Thyroid gland (tissue), 4 donors: Measurements from ENCODE around the gene ATMIN. TPM values are rescaled to one million over a fixed set of nuclear protein-coding genes. Genes with fewer than 3 reads are reported as not detected.

Source experiments
- DNase-seq, 2 donors: peaks; one replicate each; pipeline ENCODE4 v3.0.0-alpha.2; 2019
- H3K27ac ChIP-seq, 3 donors: fragments of 200-600 bp; sonication (generic); 1 replicate in 2 of 3; 2 replicates in 1 of 3; pipeline ENCODE4 v1.5.1; 2016 to 2019; ENCODE audit warnings: mild to moderate bottlenecking in 1 of 3, moderate library complexity in 1 of 3
- H3K27me3 ChIP-seq: fragments of 200-600 bp; sonication (generic); one replicate; pipeline ENCODE4 v1.5.1; 2019
- H3K36me3 ChIP-seq, 2 donors: fragments of 200-600 bp; sonication (generic); one replicate each; pipeline ENCODE4 v1.5.1; 2016 to 2019
- H3K4me1 ChIP-seq, 2 donors: fragments of 200-600 bp; sonication (generic); one replicate each; pipeline ENCODE4 v1.5.1; 2017 to 2019
- H3K4me3 ChIP-seq, 3 donors: fragments of 200-600 bp; sonication (generic); replicated peaks in 1 of 3; 1 replicate in 2 of 3; 2 replicates in 1 of 3; pipeline ENCODE4 v1.5.1; 2016; ENCODE audit warnings: mild to moderate bottlenecking in 1 of 3
- H3K9me3 ChIP-seq: fragments of 200-600 bp; sonication (generic); one replicate; pipeline ENCODE4 v1.5.1; 2017
- POLR2A ChIP-seq, 2 donors: fragments of 450-650 bp; IDR thresholded peaks; one replicate each; pipeline ENCODE4 v1.6.1; 2017; ENCODE audit warnings: antibody characterized with exemption in 2 of 2, mild to moderate bottlenecking in 2 of 2, moderate library complexity in 1 of 2
- WGBS, 2 donors: methylation state at CpG; one replicate each; pipeline ENCODE4 v1.1.5; 2017; 5-methylcytosine and 5-hydroxymethylcytosine counted together
- intact Hi-C: fragments of 100-400 bp; cut with DNase I; formaldehyde crosslinking; loops from one replicate; pipeline ENCODE4 v1.15.1; 2023
- total RNA-seq, 4 donors: library from RNA; depleted of rRNA; stranded (reverse); fragments of >200 nt; gene quantifications; one replicate each; pipeline ENCODE4 v1.2.3, GENCODE V29; 2016
- TF ChIP-seq, protein P1 (sequence below), 6 experiments: fragments of 200-600 bp in 3 of 6; fragments of 450-650 bp in 3 of 6; sonication (generic) in 3 of 6; IDR thresholded peaks; one replicate each; pipeline ENCODE4 v1.5.1; 2016 to 2019; ENCODE audit warnings: antibody characterized with exemption in 6 of 6, mild to moderate bottlenecking in 2 of 6, inconsistent platforms in 1 of 6, moderate library complexity in 1 of 6

Gene ATMIN, protein sequence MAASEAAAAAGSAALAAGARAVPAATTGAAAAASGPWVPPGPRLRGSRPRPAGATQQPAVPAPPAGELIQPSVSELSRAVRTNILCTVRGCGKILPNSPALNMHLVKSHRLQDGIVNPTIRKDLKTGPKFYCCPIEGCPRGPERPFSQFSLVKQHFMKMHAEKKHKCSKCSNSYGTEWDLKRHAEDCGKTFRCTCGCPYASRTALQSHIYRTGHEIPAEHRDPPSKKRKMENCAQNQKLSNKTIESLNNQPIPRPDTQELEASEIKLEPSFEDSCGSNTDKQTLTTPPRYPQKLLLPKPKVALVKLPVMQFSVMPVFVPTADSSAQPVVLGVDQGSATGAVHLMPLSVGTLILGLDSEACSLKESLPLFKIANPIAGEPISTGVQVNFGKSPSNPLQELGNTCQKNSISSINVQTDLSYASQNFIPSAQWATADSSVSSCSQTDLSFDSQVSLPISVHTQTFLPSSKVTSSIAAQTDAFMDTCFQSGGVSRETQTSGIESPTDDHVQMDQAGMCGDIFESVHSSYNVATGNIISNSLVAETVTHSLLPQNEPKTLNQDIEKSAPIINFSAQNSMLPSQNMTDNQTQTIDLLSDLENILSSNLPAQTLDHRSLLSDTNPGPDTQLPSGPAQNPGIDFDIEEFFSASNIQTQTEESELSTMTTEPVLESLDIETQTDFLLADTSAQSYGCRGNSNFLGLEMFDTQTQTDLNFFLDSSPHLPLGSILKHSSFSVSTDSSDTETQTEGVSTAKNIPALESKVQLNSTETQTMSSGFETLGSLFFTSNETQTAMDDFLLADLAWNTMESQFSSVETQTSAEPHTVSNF
- 10 to 100 TPM; 49.2 to 57.6 (median 53.3) TPM for total RNA-seq

DNA sequence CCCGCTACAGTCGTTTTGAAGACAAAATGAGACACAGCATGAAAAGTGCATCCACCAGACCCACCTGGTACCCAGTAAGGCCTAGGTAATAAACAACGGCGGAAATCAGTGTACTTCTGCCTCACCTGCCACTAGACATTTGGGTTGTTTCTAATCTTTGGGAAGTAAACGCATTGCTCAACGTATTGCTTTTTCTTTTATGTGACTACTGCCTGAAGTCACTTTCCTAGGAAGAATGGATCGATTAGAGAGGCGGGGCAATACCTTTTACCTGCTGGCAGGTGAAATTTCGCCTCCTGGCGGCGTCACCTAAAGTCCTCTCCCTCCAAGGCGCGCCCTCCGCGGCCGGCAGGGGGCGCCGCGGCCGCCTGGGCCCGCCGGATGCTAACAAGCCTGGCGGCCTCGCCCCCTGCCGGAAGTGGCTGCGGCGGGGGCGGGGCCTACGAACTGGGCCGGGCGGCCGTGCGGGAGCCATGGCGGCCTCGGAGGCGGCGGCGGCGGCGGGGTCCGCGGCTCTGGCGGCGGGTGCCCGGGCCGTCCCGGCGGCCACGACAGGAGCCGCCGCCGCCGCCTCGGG, at the start of gene ATMIN:
TSS of gene ATMIN (plus strand) at position 445 of the 577 bp plus-strand sequence. CDS start at position 474, 29 bp downstream.
- Histone ChIP-seq H3K27me3 (no peaks in the 10 kb centered on the region), H3K27ac (peak within 1 kb of the TSS in 2 of 3 donors; percentile 28 to 51), H3K4me1 (peaks cover 24 to 31% of the 10 kb centered on the region in 2 donors), H3K9me3 (no peaks in the 10 kb centered on the region), H3K4me3 (peak within 1 kb of the TSS; percentile 38 to 64 (median 59)), H3K36me3 (no peaks in the 10 kb centered on the region)
- DNase-seq = peak; percentile 86 to 89
- intact Hi-C loops = loop anchor here (10.0 kb wide), 1 partner anchor 149 kb away; no protein-coding TSS in a partner anchor
- TF ChIP-seq, protein P1, sequence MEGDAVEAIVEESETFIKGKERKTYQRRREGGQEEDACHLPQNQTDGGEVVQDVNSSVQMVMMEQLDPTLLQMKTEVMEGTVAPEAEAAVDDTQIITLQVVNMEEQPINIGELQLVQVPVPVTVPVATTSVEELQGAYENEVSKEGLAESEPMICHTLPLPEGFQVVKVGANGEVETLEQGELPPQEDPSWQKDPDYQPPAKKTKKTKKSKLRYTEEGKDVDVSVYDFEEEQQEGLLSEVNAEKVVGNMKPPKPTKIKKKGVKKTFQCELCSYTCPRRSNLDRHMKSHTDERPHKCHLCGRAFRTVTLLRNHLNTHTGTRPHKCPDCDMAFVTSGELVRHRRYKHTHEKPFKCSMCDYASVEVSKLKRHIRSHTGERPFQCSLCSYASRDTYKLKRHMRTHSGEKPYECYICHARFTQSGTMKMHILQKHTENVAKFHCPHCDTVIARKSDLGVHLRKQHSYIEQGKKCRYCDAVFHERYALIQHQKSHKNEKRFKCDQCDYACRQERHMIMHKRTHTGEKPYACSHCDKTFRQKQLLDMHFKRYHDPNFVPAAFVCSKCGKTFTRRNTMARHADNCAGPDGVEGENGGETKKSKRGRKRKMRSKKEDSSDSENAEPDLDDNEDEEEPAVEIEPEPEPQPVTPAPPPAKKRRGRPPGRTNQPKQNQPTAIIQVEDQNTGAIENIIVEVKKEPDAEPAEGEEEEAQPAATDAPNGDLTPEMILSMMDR (IDR thresholded peaks at IDR 0.05) = peak; percentile 86 to 99 (median 94)
- TF ChIP-seq POLR2A (IDR thresholded peaks at IDR 0.05) = peak; percentile 23 to 90
- 20 to 35% methylated on average over 8 to 11 of the region's 54 CpGs for WGBS, 2 donors

DNA sequence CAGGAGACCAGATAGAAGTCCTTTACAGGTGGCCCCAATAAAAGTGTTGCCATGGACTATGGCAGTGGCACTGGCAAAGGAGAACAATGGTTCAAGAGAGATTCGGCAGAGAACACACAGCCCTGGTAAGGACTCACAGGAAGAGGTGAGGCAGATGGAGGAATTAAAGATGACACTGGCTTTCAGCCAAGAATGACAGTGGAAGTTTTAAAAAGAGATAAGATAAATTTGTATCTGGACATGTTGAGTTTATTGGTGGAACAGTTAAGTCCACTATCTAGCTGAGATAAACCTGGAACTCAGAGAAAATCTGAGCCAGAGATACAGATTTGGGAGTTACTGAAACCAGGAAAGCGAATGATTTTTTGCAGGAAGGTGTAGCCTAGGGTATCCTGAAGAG, 49.1 kb upstream of the ATMIN start:
- H3K9me3 ChIP-seq = no peaks in the 10 kb centered on the region
- DNase-seq = no peak
- TF ChIP-seq, protein P1 (IDR thresholded peaks at IDR 0.05) = no peak
- no peak for TF ChIP-seq POLR2A (IDR thresholded peaks at IDR 0.05)
- WGBS, 2 donors = 77 to 84% methylated on average over 2 of the region's 2 CpGs
- no peak overlapping the region for H3K4me3 ChIP-seq
- H3K36me3 ChIP-seq = peaks cover 0 to 5% of the 10 kb centered on the region in 2 donors
- H3K27me3 ChIP-seq = no peaks in the 10 kb centered on the region
- intact Hi-C loops = no loop called here
- H3K27ac ChIP-seq = no peak overlapping the region
- peaks cover 0 to 10% of the 10 kb centered on the region in 2 donors for H3K4me1 ChIP-seq

DNA sequence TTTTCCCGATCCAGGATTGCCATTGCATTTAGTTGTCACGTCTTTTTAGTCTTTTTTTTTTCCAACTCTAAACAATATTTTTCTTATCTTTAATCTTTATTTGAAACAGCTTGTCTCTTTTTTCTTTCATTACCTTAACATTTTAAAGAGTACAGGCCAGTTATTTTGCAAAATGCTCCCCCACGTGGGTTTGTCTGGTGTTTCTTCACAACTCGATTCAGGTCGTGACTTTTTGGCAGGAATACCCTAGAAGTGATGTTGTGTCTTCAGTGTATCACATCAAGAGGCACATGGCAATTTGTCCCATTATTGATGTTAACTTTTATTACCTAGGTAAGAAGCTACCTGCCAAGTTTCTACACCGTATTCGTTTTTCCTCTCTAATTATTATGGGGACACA, 46.9 kb upstream of the ATMIN start:
- no peak for DNase-seq
- H3K27me3 ChIP-seq = no peaks in the 10 kb centered on the region
- TF ChIP-seq, protein P1 (IDR thresholded peaks at IDR 0.05) = no peak
- no peak for TF ChIP-seq POLR2A (IDR thresholded peaks at IDR 0.05)
- peaks cover 0 to 5% of the 10 kb centered on the region in 2 donors for H3K36me3 ChIP-seq
- intact Hi-C loops = no loop called here
- 66 to 69% methylated on average over 7 of the region's 7 CpGs for WGBS, 2 donors
- peaks cover 0 to 10% of the 10 kb centered on the region in 2 donors for H3K4me1 ChIP-seq
- no peaks in the 10 kb centered on the region for H3K9me3 ChIP-seq
- H3K27ac ChIP-seq = no peak overlapping the region
- no peak overlapping the region for H3K4me3 ChIP-seq

DNA sequence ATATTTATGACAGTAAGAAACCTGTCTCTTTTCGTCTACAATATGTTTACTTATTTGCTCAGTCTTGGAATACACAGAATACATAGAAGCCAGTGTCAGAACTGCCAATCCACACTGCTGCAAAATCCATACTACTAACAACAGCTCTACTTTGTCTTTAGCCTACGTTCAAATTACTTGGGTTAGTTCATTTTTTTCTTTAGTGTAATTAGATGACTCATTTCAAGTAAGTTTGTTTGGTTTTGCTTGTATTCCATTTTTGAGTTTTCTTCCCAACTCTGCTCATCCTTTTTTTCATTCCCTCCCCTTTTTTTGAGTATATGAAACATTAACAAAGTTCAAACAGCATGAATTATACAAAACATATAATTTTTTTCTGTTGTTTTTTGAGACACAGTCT, 45.8 kb upstream of the ATMIN start:
- Histone ChIP-seq H3K36me3 (peaks cover 0 to 5% of the 10 kb centered on the region in 2 donors), H3K4me3 (no peak overlapping the region), H3K27ac (no peak overlapping the region), H3K9me3 (no peaks in the 10 kb centered on the region), H3K4me1 (peaks cover 0 to 10% of the 10 kb centered on the region in 2 donors), H3K27me3 (no peaks in the 10 kb centered on the region)
- TF ChIP-seq, protein P1 (IDR thresholded peaks at IDR 0.05) = no peak
- TF ChIP-seq POLR2A (IDR thresholded peaks at IDR 0.05) = no peak
- WGBS, 2 donors = 46 to 71% methylated on average over 2 of the region's 2 CpGs
- no peak for DNase-seq
- intact Hi-C loops = no loop called here
